Measurements from ENCODE around the gene NDEL1.

The NDEL1 gene

GRCh38 chr17:8453326-8453725, 17.6 kb downstream of the NDEL1 start:
- no peak overlapping the region for H3K4me3 ChIP-seq (ENCODE audit: low read depth, low read length)
- ChIA-PET CTCF (interaction anchor here (0.8 to 2.0 kb wide), 2 partner anchors 10 to 35 kb away, joined by 3 to 5 read pairs; no protein-coding TSS in a partner anchor), POLR2A (no interaction called here)
- TF ChIP-seq CTCF (IDR thresholded peaks at IDR 0.05; ENCODE audit: insufficient read depth, low read length, missing control alignments): no peak
- DNase-seq (ENCODE audit: low read depth, low spot score): no peak

GRCh38 chr17:8455665-8456209, 20.1 kb downstream of the NDEL1 start:
- CTCF ChIA-PET: no interaction called here
- no peak for DNase-seq (ENCODE audit: low read depth, low spot score)
- H3K4me3 ChIP-seq (ENCODE audit: low read depth, low read length): no peak overlapping the region
- no peak for TF ChIP-seq CTCF (IDR thresholded peaks at IDR 0.05; ENCODE audit: insufficient read depth, low read length, missing control alignments)
- POLR2A ChIA-PET: no interaction called here

GRCh38 chr17:8458128-8458527, 22.4 kb downstream of the NDEL1 start:
- no peak for TF ChIP-seq CTCF (IDR thresholded peaks at IDR 0.05; ENCODE audit: insufficient read depth, low read length, missing control alignments)
- CTCF ChIA-PET: interaction anchor here (0.9 to 1.0 kb wide), 2 partner anchors 81 to 288 kb away, joined by 3 read pairs; partner anchors contain the start of gene KRABD2
- no peak overlapping the region for H3K4me3 ChIP-seq (ENCODE audit: low read depth, low read length)
- no peak for DNase-seq (ENCODE audit: low read depth, low spot score)
- POLR2A ChIA-PET: no interaction called here

GRCh38 chr17:8459107-8459506, 23.4 kb downstream of the NDEL1 start:
- CTCF ChIA-PET: interaction anchor here (1.1 to 1.4 kb wide), 2 partner anchors 23 to 48 kb away, joined by 3 read pairs; no protein-coding TSS in a partner anchor
- no peak for TF ChIP-seq CTCF (IDR thresholded peaks at IDR 0.05; ENCODE audit: insufficient read depth, low read length, missing control alignments)
- H3K4me3 ChIP-seq (ENCODE audit: low read depth, low read length): no peak overlapping the region
- POLR2A ChIA-PET: no interaction called here
- no peak for DNase-seq (ENCODE audit: low read depth, low spot score)

GRCh38 chr17:8459831-8460230, 24.1 kb downstream of the NDEL1 start:
- no peak for TF ChIP-seq CTCF (IDR thresholded peaks at IDR 0.05; ENCODE audit: insufficient read depth, low read length, missing control alignments)
- ChIA-PET POLR2A (no interaction called here), CTCF (interaction anchor here (1.1 to 1.4 kb wide), 2 partner anchors 22 to 49 kb away, joined by 3 read pairs; no protein-coding TSS in a partner anchor)
- H3K4me3 ChIP-seq (ENCODE audit: low read depth, low read length): no peak overlapping the region
- no peak for DNase-seq (ENCODE audit: low read depth, low spot score)

GRCh38 chr17:8462564-8462963, 26.9 kb downstream of the NDEL1 start:
- no peak for TF ChIP-seq CTCF (IDR thresholded peaks at IDR 0.05; ENCODE audit: insufficient read depth, low read length, missing control alignments)
- ChIA-PET POLR2A (no interaction called here), CTCF (interaction anchor here (1.0 to 1.1 kb wide), 2 partner anchors 15 to 283 kb away, joined by 3 read pairs; no protein-coding TSS in a partner anchor)
- H3K4me3 ChIP-seq (ENCODE audit: low read depth, low read length): no peak overlapping the region
- no peak for DNase-seq (ENCODE audit: low read depth, low spot score)

Data from AG04449 (cell line).